HCT116 (cell line): ENCODE results near the gene SLC22A6.
"Not testable (repeated sequence)": the region's sequence is repeated elsewhere in the genome, so short reads cannot be mapped to it uniquely, and the experiment has no call there.

Experiments used
- EZH2 ChIP-seq: fragments of 200-600 bp; sonication (generic); IDR thresholded peaks from 2 replicates; pipeline ENCODE4 v1.6.1; 2017; ENCODE audit warnings: antibody characterized with exemption, mixed run types
- POLR2A ChIP-seq: IDR thresholded peaks from 2 replicates; pipeline ENCODE4 v1.7.0; 2011; ENCODE audit warnings: borderline replicate concordance; ENCODE audit not compliant: insufficient read depth, insufficient read length; ENCODE audit errors: extremely low read depth
- POLR2AphosphoS5 ChIP-seq: IDR thresholded peaks from 2 replicates; pipeline ENCODE4 v1.6.1; 2011; ENCODE audit warnings: mild to moderate bottlenecking, low read depth, low read length, moderate library complexity
- RAD21 ChIP-seq: IDR thresholded peaks from 2 replicates; pipeline ENCODE4 v1.6.1; 2012; ENCODE audit warnings: low read depth, mild to moderate bottlenecking
- YY1 ChIP-seq: IDR thresholded peaks from 2 replicates; pipeline ENCODE4 v1.6.1; 2011; ENCODE audit warnings: low read length, low read depth, moderate library complexity, mild to moderate bottlenecking; ENCODE audit not compliant: insufficient replicate concordance; ENCODE audit errors: extremely low read depth
- TF ChIP-seq, protein P1 (sequence below), 3 experiments: fragments of 200-600 bp in 1 of 3; sonication (generic) in 1 of 3; IDR thresholded peaks in 2 of 3; conservative IDR thresholded peaks in 1 of 3; 2 replicates each; pipeline ENCODE4 v1.5.1; 2012 to 2017; ENCODE audit warnings: low read depth in 2 of 3, low read length in 2 of 3, antibody characterized with exemption in 1 of 3, borderline replicate concordance in 1 of 3, control low read depth in 1 of 3, mild to moderate bottlenecking in 1 of 3, mixed read lengths in 1 of 3, mixed run types in 1 of 3, moderate library complexity in 1 of 3; ENCODE audit not compliant: insufficient read depth in 1 of 3

- not testable (repeated sequence) for TF ChIP-seq POLR2AphosphoS5, YY1, EZH2, RAD21, POLR2A
- TF ChIP-seq, protein P1, sequence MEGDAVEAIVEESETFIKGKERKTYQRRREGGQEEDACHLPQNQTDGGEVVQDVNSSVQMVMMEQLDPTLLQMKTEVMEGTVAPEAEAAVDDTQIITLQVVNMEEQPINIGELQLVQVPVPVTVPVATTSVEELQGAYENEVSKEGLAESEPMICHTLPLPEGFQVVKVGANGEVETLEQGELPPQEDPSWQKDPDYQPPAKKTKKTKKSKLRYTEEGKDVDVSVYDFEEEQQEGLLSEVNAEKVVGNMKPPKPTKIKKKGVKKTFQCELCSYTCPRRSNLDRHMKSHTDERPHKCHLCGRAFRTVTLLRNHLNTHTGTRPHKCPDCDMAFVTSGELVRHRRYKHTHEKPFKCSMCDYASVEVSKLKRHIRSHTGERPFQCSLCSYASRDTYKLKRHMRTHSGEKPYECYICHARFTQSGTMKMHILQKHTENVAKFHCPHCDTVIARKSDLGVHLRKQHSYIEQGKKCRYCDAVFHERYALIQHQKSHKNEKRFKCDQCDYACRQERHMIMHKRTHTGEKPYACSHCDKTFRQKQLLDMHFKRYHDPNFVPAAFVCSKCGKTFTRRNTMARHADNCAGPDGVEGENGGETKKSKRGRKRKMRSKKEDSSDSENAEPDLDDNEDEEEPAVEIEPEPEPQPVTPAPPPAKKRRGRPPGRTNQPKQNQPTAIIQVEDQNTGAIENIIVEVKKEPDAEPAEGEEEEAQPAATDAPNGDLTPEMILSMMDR (IDR thresholded peaks at IDR 0.05 in 2 of 3, conservative IDR thresholded peaks at IDR 0.05 in 1 of 3; ENCODE audit: borderline replicate concordance in 1 of 3, insufficient read depth in 1 of 3, low read depth in 2 of 3, low read length in 2 of 3) = not testable (repeated sequence)
Measured at GRCh38 chr11:62945538-62945937, 39.2 kb downstream of the SLC22A6 start.
